HepG2 (cell line): ENCODE data around the gene TPD52L2. TPM values are rescaled to one million over a fixed set of nuclear protein-coding genes. Genes with fewer than 3 reads are reported as not detected.

Experiments used
- AGO2 ChIP-seq: fragments of 200-400 bp; formaldehyde crosslinking; optimal IDR thresholded peaks from 2 replicates; pipeline ENCODE3; 2017; ENCODE audit warnings: mild to moderate bottlenecking, low read depth, low read length, moderate library complexity
- ATF1 ChIP-seq: IDR thresholded peaks from 2 replicates; pipeline ENCODE4 v1.6.1; 2016; ENCODE audit warnings: mild to moderate bottlenecking, control low read depth
- DPF2 ChIP-seq: sonication (generic); formaldehyde crosslinking; IDR thresholded peaks from 2 replicates; pipeline ENCODE4 v1.4.0; 2020; ENCODE audit warnings: mild to moderate bottlenecking, low read depth, missing genetic modification reagents, borderline replicate concordance
- HOXA7 ChIP-seq: sonication (generic); formaldehyde crosslinking; IDR thresholded peaks from 2 replicates; pipeline ENCODE4 v1.8.1; 2022; ENCODE audit warnings: mild to moderate bottlenecking, missing genetic modification reagents, moderate library complexity
- SAP130 ChIP-seq: IDR thresholded peaks from 2 replicates; pipeline ENCODE4 v1.6.1; 2016; ENCODE audit warnings: low read depth
- SIX1 ChIP-seq: sonication (generic); formaldehyde crosslinking; IDR thresholded peaks from 2 replicates; pipeline ENCODE4 v1.4.0; 2020; ENCODE audit warnings: missing genetic modification reagents, borderline replicate concordance
- SMAD1 ChIP-seq: sonication (generic); formaldehyde crosslinking; IDR thresholded peaks from 2 replicates; pipeline ENCODE4 v1.4.0; 2020; ENCODE audit warnings: missing genetic modification reagents, low read depth, mild to moderate bottlenecking, borderline replicate concordance
- ZNF136 ChIP-seq: sonication (generic); formaldehyde crosslinking; IDR thresholded peaks from 2 replicates; pipeline ENCODE4 v1.8.1; 2022; ENCODE audit warnings: low read depth, mild to moderate bottlenecking, moderate library complexity, missing genetic modification reagents
- ZNF251 ChIP-seq: sonication (generic); formaldehyde crosslinking; IDR thresholded peaks from 2 replicates; pipeline ENCODE4 v1.9.0; 2021; ENCODE audit warnings: mild to moderate bottlenecking, missing genetic modification reagents
- ZNF33B ChIP-seq: sonication (generic); formaldehyde crosslinking; IDR thresholded peaks from 2 replicates; pipeline ENCODE4 v1.5.1; 2020; ENCODE audit warnings: mild to moderate bottlenecking, missing genetic modification reagents
- ZNF616 ChIP-seq: sonication (generic); formaldehyde crosslinking; IDR thresholded peaks from 2 replicates; pipeline ENCODE4 v1.5.0; 2020; ENCODE audit warnings: low read depth, mild to moderate bottlenecking, missing genetic modification reagents
- ZNF674 ChIP-seq: sonication (generic); formaldehyde crosslinking; IDR thresholded peaks from 2 replicates; pipeline ENCODE4 v1.5.0; 2020; ENCODE audit warnings: low read depth, mild to moderate bottlenecking, missing genetic modification reagents
- ZNF816 ChIP-seq: sonication (generic); formaldehyde crosslinking; IDR thresholded peaks from 2 replicates; pipeline ENCODE4 v1.8.0; 2022; ENCODE audit warnings: missing genetic modification reagents, mild to moderate bottlenecking, borderline replicate concordance
- ZZZ3 ChIP-seq: sonication (generic); formaldehyde crosslinking; IDR thresholded peaks from 2 replicates; pipeline ENCODE4 v1.4.0; 2020; ENCODE audit warnings: missing genetic modification reagents, mild to moderate bottlenecking, borderline replicate concordance
- polyA plus RNA-seq, 8 experiments: library from polyadenylated mRNA; depleted of rRNA in 3 of 8; stranded (reverse) in 7 of 8; unstranded in 1 of 8; fragments of >200 nt; fragmentation: Illumina TruSeq in 4 of 8; extraction: Trizol in 4 of 8; gene quantifications; 2 replicates each; pipeline versions ENCODE4 v1.2.1 to v1.2.3, GENCODE V29; 2011 to 2016; ENCODE audit warnings: low read depth in 4 of 8, missing spikeins in 1 of 8, mixed read lengths in 1 of 8; ENCODE audit not compliant: insufficient read depth in 1 of 8
- total RNA-seq, 5 experiments: library from RNA; depleted of rRNA; stranded (reverse); fragments of >200 nt; fragmentation: Illumina TruSeq; extraction: Trizol; gene quantifications; 2 replicates each; pipeline ENCODE4 v1.2.3, GENCODE V29; 2016; ENCODE audit warnings: low read depth in 1 of 5
- TF ChIP-seq, protein P1 (sequence below): sonication (generic); formaldehyde crosslinking; IDR thresholded peaks from 2 replicates; pipeline ENCODE4 v1.8.1; 2023; ENCODE audit warnings: mild to moderate bottlenecking, missing genetic modification reagents, borderline replicate concordance
- TF ChIP-seq, protein P2 (sequence below), 2 experiments: sonication (generic) in 1 of 2; formaldehyde crosslinking in 1 of 2; IDR thresholded peaks; 2 replicates each; pipeline versions ENCODE4 v1.5.1 to v1.6.1; 2011 to 2020; ENCODE audit warnings: borderline replicate concordance in 1 of 2, low read depth in 1 of 2, low read length in 1 of 2, mild to moderate bottlenecking in 1 of 2, missing genetic modification reagents in 1 of 2, moderate library complexity in 1 of 2
- TF ChIP-seq, protein P3 (sequence below): sonication (generic); formaldehyde crosslinking; IDR thresholded peaks from 2 replicates; pipeline ENCODE4 v1.5.1; 2020; ENCODE audit warnings: mild to moderate bottlenecking, missing genetic modification reagents, borderline replicate concordance
- TF ChIP-seq, protein P4 (sequence below), 2 experiments: sonication (generic) in 1 of 2; formaldehyde crosslinking in 1 of 2; IDR thresholded peaks; 2 replicates each; pipeline versions ENCODE4 v1.6.1 to v1.9.0; 2014 to 2022; ENCODE audit warnings: antibody characterized with exemption in 1 of 2, borderline replicate concordance in 1 of 2, inconsistent platforms in 1 of 2, low read depth in 1 of 2, missing genetic modification reagents in 1 of 2

TPD52L2 gene
- total and polyA plus RNA-seq, 2 of the 13 experiments (the other 11 are each of a cell fraction or from before 2014, with no cell fraction given) = 156 to 184 TPM

DNA sequence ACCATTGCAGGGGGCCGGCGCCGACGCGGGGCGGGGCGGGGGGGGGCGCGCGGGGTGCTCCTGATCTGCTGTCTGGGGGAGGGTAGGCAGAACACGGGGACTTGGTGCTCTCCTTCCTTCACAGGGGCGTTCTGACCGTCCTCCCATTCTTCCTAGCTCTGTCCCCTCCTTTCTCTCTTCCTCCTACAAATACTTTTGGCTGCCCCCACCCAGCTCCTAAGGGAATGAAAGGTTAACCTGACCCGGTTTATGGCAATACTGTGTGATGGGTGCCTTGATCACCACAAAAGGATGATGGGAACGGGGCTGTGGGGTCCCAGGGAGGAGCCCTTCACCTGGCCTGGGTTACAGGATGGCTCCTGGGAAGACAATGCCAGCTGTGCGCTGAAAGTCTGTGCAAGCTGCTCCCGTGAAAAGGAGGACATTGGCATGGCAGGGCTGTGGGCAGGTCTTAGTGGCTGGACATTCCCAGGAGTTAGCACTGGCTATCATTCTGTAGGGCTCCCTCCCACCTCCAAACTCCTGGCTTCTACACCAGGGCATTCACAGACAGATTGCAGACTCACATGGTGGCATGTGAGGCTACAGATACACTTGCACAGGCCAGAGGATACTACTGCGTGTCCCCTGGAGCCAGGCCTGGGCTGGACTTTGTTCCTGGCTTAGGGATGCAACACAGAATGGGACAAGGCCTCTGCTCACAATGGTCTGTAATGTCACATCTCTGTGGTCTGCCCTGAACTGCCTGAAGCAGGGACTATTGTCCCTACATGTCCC is 1.9 kb upstream of the TPD52L2 start (continued):
- TF ChIP-seq ZNF136 (no peak), ZNF616 (no peak), ZNF33B (CRISPR knock-in tag) (no peak), ZNF816 (CRISPR knock-in tag) (no peak), DPF2 (CRISPR knock-in tag) (no peak), SIX1 (no peak), AGO2 (no peak), SMAD1 (CRISPR knock-in tag) (no peak), ZZZ3 (CRISPR knock-in tag) (no peak), SAP130 (CRISPR knock-in tag) (no peak), ATF1 (CRISPR knock-in tag) (no peak; the same call in 1 of the 2 replicates), ZNF674 (CRISPR knock-in tag) (no peak), HOXA7 (CRISPR knock-in tag) (no peak), ZNF251 (no peak)
- TF ChIP-seq, protein P1, sequence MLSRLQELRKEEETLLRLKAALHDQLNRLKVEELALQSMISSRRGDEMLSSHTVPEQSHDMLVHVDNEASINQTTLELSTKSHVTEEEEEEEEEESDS (CRISPR knock-in tag) = no peak
- TF ChIP-seq, protein P2, sequence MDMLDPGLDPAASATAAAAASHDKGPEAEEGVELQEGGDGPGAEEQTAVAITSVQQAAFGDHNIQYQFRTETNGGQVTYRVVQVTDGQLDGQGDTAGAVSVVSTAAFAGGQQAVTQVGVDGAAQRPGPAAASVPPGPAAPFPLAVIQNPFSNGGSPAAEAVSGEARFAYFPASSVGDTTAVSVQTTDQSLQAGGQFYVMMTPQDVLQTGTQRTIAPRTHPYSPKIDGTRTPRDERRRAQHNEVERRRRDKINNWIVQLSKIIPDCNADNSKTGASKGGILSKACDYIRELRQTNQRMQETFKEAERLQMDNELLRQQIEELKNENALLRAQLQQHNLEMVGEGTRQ (IDR thresholded peaks at IDR 0.05; ENCODE audit: low read depth, low read length) = no peak
- TF ChIP-seq, protein P2 (CRISPR knock-in tag; IDR thresholded peaks at IDR 0.05; ENCODE audit: borderline replicate concordance) = no peak
- TF ChIP-seq, protein P3, sequence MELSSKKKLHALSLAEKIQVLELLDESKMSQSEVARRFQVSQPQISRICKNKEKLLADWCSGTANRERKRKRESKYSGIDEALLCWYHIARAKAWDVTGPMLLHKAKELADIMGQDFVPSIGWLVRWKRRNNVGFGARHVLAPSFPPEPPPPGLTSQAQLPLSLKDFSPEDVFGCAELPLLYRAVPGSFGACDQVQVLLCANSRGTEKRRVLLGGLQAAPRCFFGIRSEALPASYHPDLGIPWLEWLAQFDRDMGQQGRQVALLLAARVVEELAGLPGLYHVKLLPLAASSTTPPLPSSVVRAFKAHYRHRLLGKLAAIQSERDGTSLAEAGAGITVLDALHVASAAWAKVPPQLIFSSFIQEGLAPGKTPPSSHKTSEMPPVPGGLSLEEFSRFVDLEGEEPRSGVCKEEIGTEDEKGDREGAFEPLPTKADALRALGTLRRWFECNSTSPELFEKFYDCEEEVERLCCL (CRISPR knock-in tag) = no peak
- TF ChIP-seq, protein P4, sequence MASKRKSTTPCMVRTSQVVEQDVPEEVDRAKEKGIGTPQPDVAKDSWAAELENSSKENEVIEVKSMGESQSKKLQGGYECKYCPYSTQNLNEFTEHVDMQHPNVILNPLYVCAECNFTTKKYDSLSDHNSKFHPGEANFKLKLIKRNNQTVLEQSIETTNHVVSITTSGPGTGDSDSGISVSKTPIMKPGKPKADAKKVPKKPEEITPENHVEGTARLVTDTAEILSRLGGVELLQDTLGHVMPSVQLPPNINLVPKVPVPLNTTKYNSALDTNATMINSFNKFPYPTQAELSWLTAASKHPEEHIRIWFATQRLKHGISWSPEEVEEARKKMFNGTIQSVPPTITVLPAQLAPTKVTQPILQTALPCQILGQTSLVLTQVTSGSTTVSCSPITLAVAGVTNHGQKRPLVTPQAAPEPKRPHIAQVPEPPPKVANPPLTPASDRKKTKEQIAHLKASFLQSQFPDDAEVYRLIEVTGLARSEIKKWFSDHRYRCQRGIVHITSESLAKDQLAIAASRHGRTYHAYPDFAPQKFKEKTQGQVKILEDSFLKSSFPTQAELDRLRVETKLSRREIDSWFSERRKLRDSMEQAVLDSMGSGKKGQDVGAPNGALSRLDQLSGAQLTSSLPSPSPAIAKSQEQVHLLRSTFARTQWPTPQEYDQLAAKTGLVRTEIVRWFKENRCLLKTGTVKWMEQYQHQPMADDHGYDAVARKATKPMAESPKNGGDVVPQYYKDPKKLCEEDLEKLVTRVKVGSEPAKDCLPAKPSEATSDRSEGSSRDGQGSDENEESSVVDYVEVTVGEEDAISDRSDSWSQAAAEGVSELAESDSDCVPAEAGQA (IDR thresholded peaks at IDR 0.05; ENCODE audit: low read depth) = peak; percentile 53; the same call in 1 of the 2 replicates
- TF ChIP-seq, protein P4 (CRISPR knock-in tag; IDR thresholded peaks at IDR 0.05; ENCODE audit: borderline replicate concordance) = no peak
